Renal cortical epithelial cell (primary cell): ENCODE data around the gene GRIK5. TPM values are rescaled to one million over a fixed set of nuclear protein-coding genes. Genes with fewer than 3 reads are reported as not detected.
A peak's percentile ranks its signal among the peaks of the same experiment; 100 is the strongest.

Source experiments
- DNase-seq: peaks from one replicate; pipeline ENCODE4 v3.0.0-alpha.2; 2011; ENCODE audit warnings: low read depth
- total RNA-seq: library from RNA; depleted of rRNA; stranded (reverse); fragments of >200 nt; gene quantifications from 2 replicates; pipeline ENCODE4 v1.2.3, GENCODE V29; 2014

Gene GRIK5
- total RNA-seq, 1 donor from 2014 or later: 27.0 TPM

GRCh38 chr19:42076380-42076944, 6.5 kb upstream of the GRIK5 start:
- DNase-seq: no peak

- peak; percentile 97 for DNase-seq
Measured at GRCh38 chr19:42075616-42076379, 5.8 kb upstream of the GRIK5 start, which contains the start of gene ZNF574. ZNF574 (plus strand) TSS chr19:42076166; CDS start chr19:42078607, 2,441 bp downstream.

GRCh38 chr19:42075364-42075615, 5.3 kb upstream of the GRIK5 start:
- peak; percentile 18 for DNase-seq

GRCh38 chr19:42074513-42075363, 4.7 kb upstream of the GRIK5 start:
- no peak for DNase-seq

GRCh38 chr19:42071247-42071646, 1.2 kb upstream of the GRIK5 start:
- no peak for DNase-seq

- DNase-seq: no peak
Measured at GRCh38 chr19:42068756-42069571, 1.0 kb downstream of the GRIK5 start.

- no peak for DNase-seq
Measured at GRCh38 chr19:42068361-42068755, 1.6 kb downstream of the GRIK5 start.

GRCh38 chr19:42067315-42067888, 2.6 kb downstream of the GRIK5 start:
- DNase-seq: no peak

GRCh38 chr19:42066075-42066754, 3.8 kb downstream of the GRIK5 start:
- no peak for DNase-seq

- DNase-seq: no peak
Measured at GRCh38 chr19:42065511-42065910, 4.5 kb downstream of the GRIK5 start.

GRCh38 chr19:42065051-42065450, 5.0 kb downstream of the GRIK5 start:
- DNase-seq: no peak

GRCh38 chr19:42064432-42064831, 5.6 kb downstream of the GRIK5 start:
- no peak for DNase-seq

- no peak for DNase-seq
Measured at GRCh38 chr19:42062381-42062780, 7.6 kb downstream of the GRIK5 start.

GRCh38 chr19:42060117-42060516, 9.9 kb downstream of the GRIK5 start:
- no peak for DNase-seq

- DNase-seq: no peak
Measured at GRCh38 chr19:42059196-42059595, 10.8 kb downstream of the GRIK5 start.

- DNase-seq: no peak
Measured at GRCh38 chr19:42057846-42058245, 12.2 kb downstream of the GRIK5 start.

GRCh38 chr19:42054205-42054604, 15.8 kb downstream of the GRIK5 start:
- no peak for DNase-seq

- DNase-seq: no peak
Measured at GRCh38 chr19:42053037-42053935, 16.7 kb downstream of the GRIK5 start.

GRCh38 chr19:42052241-42052863, 17.7 kb downstream of the GRIK5 start:
- no peak for DNase-seq
